ENCODE data around the gene S100A1. TPM values are rescaled to one million over a fixed set of nuclear protein-coding genes. Genes with fewer than 3 reads are reported as not detected.

The S100A1 gene
- total and polyA plus RNA-seq, 2 of the 13 experiments (the other 11 are each of a cell fraction or from before 2014, with no cell fraction given), result 120 to 251 TPM

- ChIA-PET CTCF (ENCODE audit: low intra/inter-chr PET ratio, low total read pairs) (no interaction called here), POLR2A (interaction anchor here (0.8 to 15.2 kb wide), 6 partner anchors 13 to 359 kb away, joined by 3 to 390 read pairs (median 3); partner anchors contain the start of genes RPS27, S100A14 and S100A16)
- DNase-seq (ENCODE audit: low spot score), result peak; percentile 78
- peak overlapping the region; percentile 87 for H3K27ac ChIP-seq (ENCODE audit: extremely low read length, insufficient read depth, low read length)
- intact Hi-C loops (cut with micrococcal nuclease; ENCODE audit: unreplicated experiment), result loop anchor here (5.0 kb wide), 1 partner anchor 41 kb away; the partner anchor contains the start of gene ILF2
- H3K4me3 ChIP-seq (replicated peaks in 1 of 3; ENCODE audit: insufficient read depth in 1 of 3, low read depth in 2 of 3, low read length in 3 of 3), result peak overlapping the region; percentile 10 to 84 (median 72); a peak in 2 of 6 replicates
- peak overlapping the region; percentile 78 for H3K9ac ChIP-seq (ENCODE audit: insufficient read depth, low read depth, low read length)
- no peak overlapping the region for H2AFZ ChIP-seq (ENCODE audit: low read length)
- in situ Hi-C loops (cut with HindIII; ENCODE audit: extremely low pct_ligation_motif_present, low pct_unique_long_range_greater_than_20kb), result no loop called here
- peaks cover 74% of the 10 kb centered on the region for H3K4me1 ChIP-seq (ENCODE audit: insufficient read depth, low read length)
- 51% methylated on average over 10 of the region's 10 CpGs for WGBS (ENCODE audit: low lambda C conversion rate)
- peaks cover 10% of the 10 kb centered on the region for H4K20me1 ChIP-seq (ENCODE audit: insufficient read depth, low read length)
- H3K4me2 ChIP-seq (ENCODE audit: low read depth, low read length), result peak overlapping the region; percentile 91
- no peak for ATAC-seq
- peaks cover 53% of the 10 kb centered on the region for H3K79me2 ChIP-seq (ENCODE audit: insufficient read depth, low read length)
- BruUV-seq (replicated peaks), result no TSS peak
- no peaks in the 10 kb centered on the region for H3K27me3 ChIP-seq (ENCODE audit: control insufficient read depth in 1 of 2, insufficient read depth in 2 of 2, low read length in 2 of 2)
- FAIRE-seq, result peak; percentile 83
- H3K9me3 ChIP-seq (ENCODE audit: low read length), result no peaks in the 10 kb centered on the region
- H3K36me3 ChIP-seq (replicated peaks in 1 of 2; ENCODE audit: control insufficient read depth in 1 of 2, insufficient read depth in 2 of 2, low read length in 2 of 2), result peaks cover 2 to 6% of the 10 kb centered on the region in 2 experiments; a peak in 4 of 5 replicates
- TF ChIP-seq NR2F2 (IDR thresholded peaks at IDR 0.05; ENCODE audit: borderline replicate concordance, low read depth) (no peak), SOX6 (IDR thresholded peaks at IDR 0.05) (no peak), SOX6 (CRISPR knock-in tag; IDR thresholded peaks at IDR 0.05) (peak; percentile 33; the same call in 1 of the 2 replicates), KLF12 (CRISPR knock-in tag; IDR thresholded peaks at IDR 0.05; ENCODE audit: borderline replicate concordance) (no peak), CREM (IDR thresholded peaks at IDR 0.05) (peak; percentile 39; the same call in 1 of the 2 replicates), CREM (CRISPR knock-in tag; IDR thresholded peaks at IDR 0.05) (no peak), SSRP1 (CRISPR knock-in tag; IDR thresholded peaks at IDR 0.05) (no peak), NCOA2 (CRISPR knock-in tag; IDR thresholded peaks at IDR 0.05) (0 out of 2 replicates have a peak, but pooled peaks have one; percentile 43), HNF4A (CRISPR knock-in tag; IDR thresholded peaks at IDR 0.05) (peak; percentile 91), ZNF563 (CRISPR knock-in tag; IDR thresholded peaks at IDR 0.05) (no peak), EP300 (IDR thresholded peaks at IDR 0.05; ENCODE audit: low read depth in 2 of 2, low read length in 2 of 2) (peak in 1 of 2 experiments; percentile 48; a peak in 1 of 4 replicates), EP300 (CRISPR knock-in tag; IDR thresholded peaks at IDR 0.05; ENCODE audit: borderline replicate concordance) (no peak), BCL6 (CRISPR knock-in tag; IDR thresholded peaks at IDR 0.05) (0 out of 2 replicates have a peak, but pooled peaks have one; percentile 7), USF2 (IDR thresholded peaks at IDR 0.05; ENCODE audit: low read depth, low read length) (no peak), USF2 (CRISPR knock-in tag; IDR thresholded peaks at IDR 0.05; ENCODE audit: borderline replicate concordance) (no peak), MAX (IDR thresholded peaks at IDR 0.05) (no peak), NFRKB (IDR thresholded peaks at IDR 0.05) (no peak)
- TF ChIP-seq, protein P1, sequence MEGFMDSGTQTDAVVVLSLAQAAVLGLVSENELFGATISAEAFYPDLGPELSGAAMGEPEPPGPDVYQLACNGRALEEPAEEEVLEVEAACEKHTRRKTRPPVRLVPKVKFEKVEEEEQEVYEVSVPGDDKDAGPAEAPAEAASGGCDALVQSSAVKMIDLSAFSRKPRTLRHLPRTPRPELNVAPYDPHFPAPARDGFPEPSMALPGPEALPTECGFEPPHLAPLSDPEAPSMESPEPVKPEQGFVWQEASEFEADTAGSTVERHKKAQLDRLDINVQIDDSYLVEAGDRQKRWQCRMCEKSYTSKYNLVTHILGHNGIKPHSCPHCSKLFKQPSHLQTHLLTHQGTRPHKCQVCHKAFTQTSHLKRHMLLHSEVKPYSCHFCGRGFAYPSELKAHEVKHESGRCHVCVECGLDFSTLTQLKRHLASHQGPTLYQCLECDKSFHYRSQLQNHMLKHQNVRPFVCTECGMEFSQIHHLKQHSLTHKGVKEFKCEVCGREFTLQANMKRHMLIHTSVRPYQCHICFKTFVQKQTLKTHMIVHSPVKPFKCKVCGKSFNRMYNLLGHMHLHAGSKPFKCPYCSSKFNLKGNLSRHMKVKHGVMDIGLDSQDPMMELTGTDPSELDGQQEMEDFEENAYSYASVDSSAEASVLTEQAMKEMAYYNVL (CRISPR knock-in tag; IDR thresholded peaks at IDR 0.05; ENCODE audit: borderline replicate concordance), result peak; percentile 26; the same call in 1 of the 2 replicates
- TF ChIP-seq, protein P2, sequence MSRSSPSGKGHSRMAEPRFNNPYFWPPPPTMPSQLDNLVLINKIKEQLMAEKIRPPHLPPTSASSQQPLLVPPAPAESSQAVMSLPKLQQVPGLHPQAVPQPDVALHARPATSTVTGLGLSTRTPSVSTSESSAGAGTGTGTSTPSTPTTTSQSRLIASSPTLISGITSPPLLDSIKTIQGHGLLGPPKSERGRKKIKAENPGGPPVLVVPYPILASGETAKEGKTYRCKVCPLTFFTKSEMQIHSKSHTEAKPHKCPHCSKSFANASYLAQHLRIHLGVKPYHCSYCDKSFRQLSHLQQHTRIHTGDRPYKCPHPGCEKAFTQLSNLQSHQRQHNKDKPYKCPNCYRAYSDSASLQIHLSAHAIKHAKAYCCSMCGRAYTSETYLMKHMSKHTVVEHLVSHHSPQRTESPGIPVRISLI (CRISPR knock-in tag; IDR thresholded peaks at IDR 0.05; ENCODE audit: borderline replicate concordance), result no peak
Observed at GRCh38 chr1:153631047-153632022, 3.1 kb downstream of the S100A1 start.
